ENCODE data around the gene EDARADD.

- no peak for TF ChIP-seq CTCF (IDR thresholded peaks at IDR 0.05; ENCODE audit: low read depth, low read length)
- TF ChIP-seq EZH2phosphoT487 (IDR thresholded peaks at IDR 0.05; ENCODE audit: low read depth), result no peak
Measured at GRCh38 chr1:236422517-236422876, 28.4 kb downstream of the EDARADD start.

Data from OCI-LY3 (cell line).